Measurements from ENCODE around the gene POMT1.
"Not testable (repeated sequence)": the region's sequence is repeated elsewhere in the genome, so short reads cannot be mapped to it uniquely, and the experiment has no call there.

The POMT1 gene

DNA sequence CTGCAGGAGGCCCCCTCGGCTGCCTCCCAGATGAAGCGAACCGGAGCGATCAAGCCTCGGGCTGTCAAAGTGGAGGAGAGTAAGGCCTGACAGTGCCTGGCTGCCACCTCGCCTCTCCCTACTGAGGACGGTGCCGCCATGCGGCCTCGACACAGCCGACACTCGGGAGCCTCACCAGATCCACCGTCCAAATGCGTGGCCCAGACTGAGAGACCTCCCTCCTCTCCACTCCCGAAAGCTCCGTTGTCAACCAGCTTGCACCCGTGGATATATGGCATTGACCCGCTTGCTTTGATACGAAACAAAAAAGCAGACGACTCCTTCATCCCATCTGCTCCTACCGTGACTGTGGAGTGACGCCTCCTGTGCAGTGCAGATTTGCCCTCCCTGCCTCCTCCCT is 6.9 kb upstream of the POMT1 start:
- DNase-seq (ENCODE audit: low read depth in 1 of 2, low spot score in 1 of 2) = no peak

GRCh38 chr9:131496844-131497405 is 5.8 kb upstream of the POMT1 start:
- DNase-seq (ENCODE audit: low read depth in 1 of 2, low spot score in 1 of 2) = no peak

- DNase-seq (ENCODE audit: low read depth in 1 of 2, low spot score in 1 of 2) = no peak
Observed at GRCh38 chr9:131499254-131499767, 3.4 kb upstream of the POMT1 start.

- peak; percentile 38 to 43 for DNase-seq (ENCODE audit: low read depth in 1 of 2, low spot score in 1 of 2)
Observed at GRCh38 chr9:131500377-131500776, 2.3 kb upstream of the POMT1 start.

- DNase-seq (ENCODE audit: low read depth in 1 of 2, low spot score in 1 of 2) = peak; percentile 17 to 19
Observed at GRCh38 chr9:131500939-131501541, 1.7 kb upstream of the POMT1 start.

GRCh38 chr9:131503626-131504465 is 1.1 kb downstream of the POMT1 start:
- peak; percentile 23 to 32 for DNase-seq (ENCODE audit: low read depth in 1 of 2, low spot score in 1 of 2)

GRCh38 chr9:131505012-131505411 is 2.3 kb downstream of the POMT1 start:
- DNase-seq (ENCODE audit: low read depth in 1 of 2, low spot score in 1 of 2) = no peak

- DNase-seq (ENCODE audit: low read depth in 1 of 2, low spot score in 1 of 2) = no peak
Observed at GRCh38 chr9:131511416-131511815, 8.7 kb downstream of the POMT1 start.

DNA sequence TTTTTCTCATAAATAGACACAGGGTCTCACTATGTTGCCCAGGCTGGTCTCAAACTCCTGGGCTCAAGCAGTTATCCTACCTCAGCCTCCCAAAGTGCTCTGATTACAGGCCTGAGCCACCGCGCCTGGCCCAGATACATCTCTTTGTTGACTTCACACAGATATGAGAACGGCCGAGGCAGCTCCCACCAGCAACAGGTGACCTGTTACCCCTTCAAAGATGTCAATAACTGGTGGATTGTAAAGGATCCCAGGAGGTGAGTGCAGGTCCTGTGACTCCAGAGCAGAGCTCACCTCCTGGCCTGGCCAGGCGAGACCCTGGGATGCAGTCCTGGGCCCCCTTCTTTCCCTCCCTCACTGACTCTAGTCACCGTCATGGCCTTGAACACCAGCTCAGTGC is 9.2 kb downstream of the POMT1 start:
- no peak for DNase-seq (ENCODE audit: low read depth in 1 of 2, low spot score in 1 of 2)

- no peak for DNase-seq (ENCODE audit: low read depth in 1 of 2, low spot score in 1 of 2)
Observed at GRCh38 chr9:131513177-131513576, 10.5 kb downstream of the POMT1 start.

- DNase-seq (ENCODE audit: low read depth in 1 of 2, low spot score in 1 of 2) = not testable (repeated sequence)
Observed at GRCh38 chr9:131515559-131516031, 12.9 kb downstream of the POMT1 start.

DNA sequence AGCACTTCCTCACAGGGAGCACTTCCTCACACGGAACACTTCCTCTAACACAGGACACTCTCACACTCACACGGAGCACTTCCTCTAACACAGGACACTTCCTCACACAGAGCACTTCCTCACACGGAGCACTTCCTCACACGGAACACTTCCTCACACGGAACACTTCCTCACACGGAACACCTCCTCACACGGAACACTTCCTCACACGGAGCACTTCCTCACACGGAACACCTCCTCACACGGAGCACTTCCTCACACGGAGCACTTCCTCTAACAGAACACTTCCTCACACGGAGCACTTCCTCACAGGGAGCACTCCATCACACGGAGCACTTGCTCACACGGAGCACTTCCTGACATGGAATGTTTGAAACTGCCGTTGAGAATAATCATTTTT is 13.4 kb downstream of the POMT1 start:
- no peak for DNase-seq (ENCODE audit: low read depth in 1 of 2, low spot score in 1 of 2)

GRCh38 chr9:131516930-131517329 is 14.2 kb downstream of the POMT1 start:
- DNase-seq (ENCODE audit: low read depth in 1 of 2, low spot score in 1 of 2) = no peak

DNA sequence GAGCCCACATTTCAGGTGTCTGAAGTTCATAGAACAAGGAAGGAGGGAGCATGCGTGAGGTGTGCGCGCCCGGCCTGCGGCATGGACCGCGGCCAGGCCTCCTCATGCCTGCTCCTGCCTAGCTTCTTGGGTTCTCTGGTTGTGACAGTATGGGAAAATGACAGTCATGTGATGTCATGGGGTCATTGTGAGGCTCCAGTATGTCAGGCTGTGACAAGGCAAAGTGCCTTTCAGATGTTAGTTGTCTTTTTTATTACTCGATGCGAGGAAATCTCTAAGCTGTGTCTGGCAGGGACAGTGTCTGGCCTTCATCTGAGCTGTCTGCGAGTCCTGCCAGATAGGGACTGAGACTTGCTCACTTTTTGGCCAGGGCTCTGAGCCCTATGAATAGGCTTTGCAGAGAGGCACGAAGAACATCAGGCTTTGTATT is 15.1 kb downstream of the POMT1 start:
- no peak for DNase-seq (ENCODE audit: low read depth in 1 of 2, low spot score in 1 of 2)

GRCh38 chr9:131518553-131518952 is 15.8 kb downstream of the POMT1 start:
- no peak for DNase-seq (ENCODE audit: low read depth in 1 of 2, low spot score in 1 of 2)

DNA sequence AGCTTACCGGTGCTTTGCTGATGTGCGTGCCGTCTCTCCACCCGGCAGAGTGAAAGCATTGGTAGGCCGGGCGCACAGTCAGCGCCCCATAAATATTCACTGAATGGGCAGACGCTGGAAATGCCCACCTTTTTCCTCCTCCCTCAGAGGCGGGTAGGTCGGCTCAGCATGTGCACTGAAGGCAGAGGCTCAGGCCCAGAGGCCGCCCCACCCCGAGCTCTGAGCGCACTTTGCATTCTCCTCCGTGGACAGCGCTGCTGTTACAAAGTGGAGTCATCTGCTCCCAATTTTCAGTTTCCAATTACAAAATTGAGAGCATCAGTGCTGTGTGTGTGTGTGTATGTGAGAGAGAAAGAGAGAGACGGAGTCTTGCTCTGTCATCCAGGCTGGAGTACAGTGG is 17.8 kb downstream of the POMT1 start:
- DNase-seq (ENCODE audit: low read depth in 1 of 2, low spot score in 1 of 2) = no peak

DNA sequence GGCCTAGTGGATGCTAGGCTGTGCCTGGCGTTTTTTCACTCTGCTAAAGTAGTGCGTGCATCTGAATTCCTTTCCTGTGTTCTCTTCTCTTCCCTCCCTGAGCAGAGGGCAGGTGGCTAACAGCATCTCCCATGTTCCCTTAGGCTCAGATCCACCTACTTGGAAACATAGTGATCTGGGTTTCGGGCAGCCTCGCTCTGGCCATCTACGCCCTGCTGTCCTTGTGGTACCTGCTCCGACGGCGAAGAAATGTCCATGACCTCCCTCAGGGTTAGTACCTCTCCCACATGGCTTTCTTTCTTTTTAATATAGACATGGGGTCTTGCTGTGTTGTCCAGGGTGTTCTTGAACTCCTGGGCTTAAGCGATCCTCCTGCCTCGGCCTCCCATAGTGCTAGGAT is 18.5 kb downstream of the POMT1 start:
- no peak for DNase-seq (ENCODE audit: low read depth in 1 of 2, low spot score in 1 of 2)

DNA sequence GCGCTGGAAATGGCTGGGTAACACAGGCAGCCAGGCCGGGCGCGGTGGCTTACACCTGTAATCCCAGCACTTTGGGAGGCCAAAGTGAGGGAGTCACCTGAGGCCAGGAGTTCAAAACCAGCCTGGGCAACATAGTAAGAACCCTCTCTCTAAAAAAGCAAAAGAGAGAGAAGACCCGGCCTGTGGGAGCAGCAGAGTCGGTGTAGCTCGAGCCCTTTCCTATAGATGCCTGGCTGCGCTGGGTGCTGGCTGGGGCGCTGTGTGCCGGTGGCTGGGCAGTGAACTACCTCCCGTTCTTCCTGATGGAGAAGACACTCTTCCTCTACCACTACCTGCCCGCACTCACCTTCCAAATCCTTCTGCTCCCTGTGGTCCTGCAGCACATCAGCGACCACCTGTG is 19.1 kb downstream of the POMT1 start:
- no peak for DNase-seq (ENCODE audit: low read depth in 1 of 2, low spot score in 1 of 2)

GRCh38 chr9:131522257-131523085 is 19.8 kb downstream of the POMT1 start:
- no peak for DNase-seq (ENCODE audit: low read depth in 1 of 2, low spot score in 1 of 2)

DNA sequence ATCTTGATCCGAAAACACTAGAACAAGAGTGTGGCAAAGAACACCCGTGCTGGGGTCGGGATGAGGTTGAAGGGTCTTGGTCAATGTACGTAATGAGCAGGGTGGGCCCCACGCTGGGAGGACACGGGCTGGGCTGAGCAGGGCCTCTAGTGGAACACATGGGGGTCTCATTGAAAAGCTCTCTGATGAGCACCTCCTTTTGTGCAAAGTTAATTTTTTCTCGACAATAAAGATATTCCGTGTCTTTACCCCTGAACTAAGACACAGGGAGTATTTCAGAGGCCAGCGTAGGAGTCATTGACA is 20.3 kb downstream of the POMT1 start:
- no peak for DNase-seq (ENCODE audit: low read depth in 1 of 2, low spot score in 1 of 2)
